ENCODE results near the gene RAB35. TPM values are rescaled to one million over a fixed set of nuclear protein-coding genes. Genes with fewer than 3 reads are reported as not detected.

The RAB35 gene
- total RNA-seq, 2 experiments from 2014 or later: 78.5 to 84.0 TPM

DNA sequence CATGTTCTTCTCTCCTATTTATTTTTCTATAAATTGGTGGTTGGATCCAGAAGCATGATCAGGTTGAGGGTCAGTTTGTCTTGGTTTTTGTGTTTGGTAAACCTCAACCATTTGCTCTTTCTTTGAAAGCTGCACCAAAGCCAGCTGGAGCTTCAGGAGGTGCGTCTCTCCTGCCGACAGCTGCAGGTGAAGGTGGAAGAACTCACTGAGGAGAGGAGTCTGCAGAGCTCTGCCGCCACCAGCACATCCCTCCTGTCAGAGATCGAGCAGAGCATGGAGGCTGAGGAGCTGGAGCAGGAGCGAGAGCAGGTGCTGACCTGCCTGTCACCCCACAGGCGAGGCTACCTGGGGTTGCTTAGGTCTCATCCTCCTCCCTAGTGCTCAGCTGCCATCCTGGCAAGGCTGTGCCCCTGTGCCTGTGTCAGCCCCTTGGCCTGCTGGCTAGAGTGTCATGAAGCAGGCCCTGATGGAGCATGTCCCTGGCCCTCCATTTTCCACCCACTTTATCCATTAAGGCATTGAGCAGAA is 45.0 kb downstream of the RAB35 start:
- peaks cover 29% of the 10 kb centered on the region for H3K36me3 Mint-ChIP-seq (ENCODE audit: low read depth)
- CTCF ChIA-PET: interaction anchor here (1.5 kb wide), 1 partner anchor 15 kb away, joined by 4 read pairs; no protein-coding TSS in a partner anchor
- H3K4me3 Mint-ChIP-seq: no peak overlapping the region
- H3K9me3 Mint-ChIP-seq: no peaks in the 10 kb centered on the region
- no peak overlapping the region for H3K27ac Mint-ChIP-seq
- POLR2A ChIA-PET: interaction anchor here (1.2 kb wide), 1 partner anchor 45 kb away, joined by 5 read pairs; the partner anchor contains the start of gene RAB35
- H3K4me1 Mint-ChIP-seq: peaks cover 13% of the 10 kb centered on the region
- no peaks in the 10 kb centered on the region for H3K27me3 Mint-ChIP-seq
- no peak for DNase-seq

- CTCF ChIA-PET: interaction anchor here (1.0 kb wide), 1 partner anchor 18 kb away, joined by 3 read pairs; no protein-coding TSS in a partner anchor
- Mint-ChIP-seq H3K27me3 (no peaks in the 10 kb centered on the region), H3K4me1 (peaks cover 3% of the 10 kb centered on the region), H3K4me3 (no peak overlapping the region), H3K36me3 (ENCODE audit: low read depth) (peaks cover 32% of the 10 kb centered on the region), H3K27ac (no peak overlapping the region), H3K9me3 (no peaks in the 10 kb centered on the region)
- POLR2A ChIA-PET: interaction anchor here (1.0 to 1.1 kb wide), 2 partner anchors 10 to 81 kb away, joined by 3 to 4 read pairs; partner anchors contain the start of gene BICDL1
- no peak for DNase-seq
Observed at GRCh38 chr12:120069278-120069677, 47.3 kb downstream of the RAB35 start.

- ChIA-PET CTCF (interaction anchor here (1.0 kb wide), 1 partner anchor 19 kb away, joined by 3 read pairs; no protein-coding TSS in a partner anchor), POLR2A (interaction anchor here (1.1 kb wide), 1 partner anchor 20 kb away, joined by 3 read pairs; no protein-coding TSS in a partner anchor)
- peaks cover 24% of the 10 kb centered on the region for H3K36me3 Mint-ChIP-seq (ENCODE audit: low read depth)
- H3K27me3 Mint-ChIP-seq: no peaks in the 10 kb centered on the region
- no peaks in the 10 kb centered on the region for H3K9me3 Mint-ChIP-seq
- H3K4me3 Mint-ChIP-seq: no peak overlapping the region
- no peaks in the 10 kb centered on the region for H3K4me1 Mint-ChIP-seq
- H3K27ac Mint-ChIP-seq: no peak overlapping the region
- no peak for DNase-seq
Observed at GRCh38 chr12:120067901-120068300, 48.7 kb downstream of the RAB35 start.

GRCh38 chr12:120067084-120067869 is 49.3 kb downstream of the RAB35 start:
- Mint-ChIP-seq H3K27ac (no peak overlapping the region), H3K36me3 (ENCODE audit: low read depth) (peaks cover 18% of the 10 kb centered on the region), H3K9me3 (no peaks in the 10 kb centered on the region), H3K4me1 (no peaks in the 10 kb centered on the region), H3K27me3 (no peaks in the 10 kb centered on the region), H3K4me3 (no peak overlapping the region)
- ChIA-PET POLR2A (interaction anchor here (1.1 kb wide), 1 partner anchor 20 kb away, joined by 3 read pairs; no protein-coding TSS in a partner anchor), CTCF (interaction anchor here (1.0 kb wide), 1 partner anchor 20 kb away, joined by 3 read pairs; no protein-coding TSS in a partner anchor)
- no peak for DNase-seq

DNA sequence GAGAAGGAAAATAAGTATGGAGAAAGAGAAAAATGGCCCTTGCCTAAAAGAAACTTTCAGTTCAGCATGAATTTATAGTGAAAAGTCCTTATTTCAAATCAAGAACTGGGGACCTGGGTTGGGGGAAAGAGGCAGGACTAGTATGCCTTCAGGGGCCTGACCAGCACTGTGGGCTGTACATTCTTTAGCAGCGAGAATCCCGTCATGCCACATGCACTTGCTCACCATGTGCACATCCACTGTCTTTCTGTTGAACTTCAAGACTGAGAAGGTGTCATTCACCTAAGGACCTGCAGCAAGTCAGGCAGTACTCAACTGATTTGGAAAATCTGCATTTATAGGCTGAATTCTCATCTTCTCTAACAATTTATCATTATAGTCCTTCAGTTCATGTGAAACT is 50.2 kb downstream of the RAB35 start:
- Mint-ChIP-seq H3K36me3 (ENCODE audit: low read depth) (peaks cover 11% of the 10 kb centered on the region), H3K9me3 (no peaks in the 10 kb centered on the region), H3K4me1 (no peaks in the 10 kb centered on the region), H3K27ac (no peak overlapping the region), H3K4me3 (no peak overlapping the region), H3K27me3 (no peaks in the 10 kb centered on the region)
- CTCF ChIA-PET: no interaction called here
- POLR2A ChIA-PET: interaction anchor here (1.0 kb wide), 1 partner anchor 76 kb away, joined by 3 read pairs; no protein-coding TSS in a partner anchor
- DNase-seq: no peak

DNA sequence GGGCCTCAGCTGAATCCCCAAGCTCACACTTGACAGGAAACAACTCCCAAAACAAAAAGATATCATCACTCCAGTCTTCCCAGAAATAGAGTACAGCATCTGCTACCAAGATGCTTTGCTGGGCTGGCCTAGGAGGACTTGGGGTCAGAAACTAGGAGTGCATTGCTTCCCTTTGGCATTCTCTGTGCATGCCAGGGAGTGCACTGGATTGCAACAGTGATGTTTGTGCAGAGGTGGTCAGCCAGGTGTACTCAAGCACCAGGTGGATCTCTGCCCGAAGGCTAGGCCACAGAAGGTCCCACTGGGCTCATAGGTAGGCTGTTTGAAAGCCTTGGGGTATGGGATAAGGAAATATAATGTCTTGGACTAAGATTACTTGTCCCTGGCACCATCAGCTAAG is 51.1 kb downstream of the RAB35 start:
- H3K27me3 Mint-ChIP-seq: no peaks in the 10 kb centered on the region
- no peaks in the 10 kb centered on the region for H3K9me3 Mint-ChIP-seq
- POLR2A ChIA-PET: interaction anchor here (1.0 kb wide), 1 partner anchor 75 kb away, joined by 3 read pairs; no protein-coding TSS in a partner anchor
- peaks cover 11% of the 10 kb centered on the region for H3K36me3 Mint-ChIP-seq (ENCODE audit: low read depth)
- no peaks in the 10 kb centered on the region for H3K4me1 Mint-ChIP-seq
- no peak overlapping the region for H3K4me3 Mint-ChIP-seq
- no peak for DNase-seq
- no peak overlapping the region for H3K27ac Mint-ChIP-seq
- CTCF ChIA-PET: no interaction called here

DNA sequence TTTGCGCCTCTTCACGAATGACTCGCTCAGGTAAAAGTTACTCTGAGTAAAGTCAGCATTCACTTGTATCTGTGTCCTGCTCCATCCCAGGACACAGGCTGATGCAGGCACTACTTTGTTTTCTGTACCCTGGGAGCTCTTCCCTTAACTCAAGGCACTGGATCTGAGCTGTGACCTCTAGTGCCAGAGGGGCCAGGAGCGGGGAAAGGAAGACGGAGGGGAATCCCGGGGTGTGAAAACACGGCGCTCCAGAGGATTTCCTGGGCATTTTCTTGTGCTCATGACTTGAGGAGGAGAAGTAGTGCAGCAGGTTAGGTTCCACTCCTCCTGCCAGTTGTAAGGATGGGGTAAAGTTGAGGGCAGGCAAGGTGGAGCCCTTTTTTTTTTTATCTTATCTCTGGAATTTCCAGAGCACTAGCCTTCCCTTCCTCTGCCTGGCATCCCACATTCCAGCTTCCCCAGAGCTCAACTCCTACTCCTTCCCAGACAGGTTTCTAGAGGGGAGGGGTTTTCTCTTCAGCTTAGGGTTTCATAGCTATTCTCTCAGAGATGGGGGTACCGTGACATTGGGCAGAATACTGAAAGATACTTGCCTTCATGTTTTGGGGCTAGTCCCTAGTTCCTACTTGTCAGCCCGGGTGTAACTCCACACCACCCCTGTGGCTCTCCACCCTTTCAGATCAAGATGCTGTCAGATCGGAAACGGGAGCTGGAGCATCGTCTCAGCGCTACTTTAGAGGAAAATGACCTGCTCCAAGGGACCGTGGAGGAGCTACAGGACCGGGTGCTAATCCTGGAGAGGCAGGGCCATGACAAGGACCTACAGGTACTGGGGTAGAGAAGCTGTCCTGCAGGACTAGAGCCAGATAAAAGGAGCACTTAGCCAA is 52.3 kb downstream of the RAB35 start:
- Mint-ChIP-seq H3K36me3 (ENCODE audit: low read depth) (peaks cover 11% of the 10 kb centered on the region), H3K9me3 (no peaks in the 10 kb centered on the region), H3K27me3 (no peaks in the 10 kb centered on the region), H3K4me1 (no peaks in the 10 kb centered on the region), H3K27ac (no peak overlapping the region), H3K4me3 (no peak overlapping the region)
- no peak for DNase-seq
- ChIA-PET CTCF (interaction anchor here (0.5 kb wide), 1 partner anchor 262 kb away, joined by 5 read pairs; no protein-coding TSS in a partner anchor), POLR2A (interaction anchor here (0.6 kb wide), 1 partner anchor 23 kb away, joined by 3 read pairs; no protein-coding TSS in a partner anchor)

DNA sequence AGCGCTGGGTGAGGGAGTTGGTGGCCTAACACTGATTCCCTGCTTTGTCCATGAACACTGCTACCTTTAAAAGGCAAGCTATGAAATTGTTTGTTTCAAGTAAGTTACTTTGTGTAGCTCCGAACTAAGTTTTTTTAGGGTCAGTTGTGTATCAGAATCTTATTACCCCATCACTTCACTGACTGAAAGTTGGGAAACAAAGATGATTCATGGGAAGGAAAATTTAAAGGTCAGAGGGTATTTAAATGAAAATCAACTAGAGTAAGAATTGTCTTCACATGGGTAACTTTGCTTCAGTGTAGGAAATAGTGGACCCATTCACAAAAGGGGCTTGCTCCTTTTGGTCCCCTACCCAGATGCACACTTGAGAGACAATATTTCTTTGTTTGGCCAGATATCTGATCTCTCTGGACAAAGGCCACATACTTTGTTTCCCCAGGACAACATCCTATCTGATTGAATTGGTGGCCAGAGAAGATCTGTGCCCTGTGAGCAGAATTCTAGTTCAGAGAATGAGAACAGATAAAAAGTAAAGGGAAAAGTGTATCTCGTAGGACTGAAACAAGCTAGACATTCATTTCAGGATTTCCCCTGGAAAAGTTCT is 53.5 kb downstream of the RAB35 start:
- ChIA-PET POLR2A (no interaction called here), CTCF (interaction anchor here (0.6 kb wide), 1 partner anchor 45 kb away, joined by 4 read pairs; no protein-coding TSS in a partner anchor)
- no peak overlapping the region for H3K27ac Mint-ChIP-seq

DNA sequence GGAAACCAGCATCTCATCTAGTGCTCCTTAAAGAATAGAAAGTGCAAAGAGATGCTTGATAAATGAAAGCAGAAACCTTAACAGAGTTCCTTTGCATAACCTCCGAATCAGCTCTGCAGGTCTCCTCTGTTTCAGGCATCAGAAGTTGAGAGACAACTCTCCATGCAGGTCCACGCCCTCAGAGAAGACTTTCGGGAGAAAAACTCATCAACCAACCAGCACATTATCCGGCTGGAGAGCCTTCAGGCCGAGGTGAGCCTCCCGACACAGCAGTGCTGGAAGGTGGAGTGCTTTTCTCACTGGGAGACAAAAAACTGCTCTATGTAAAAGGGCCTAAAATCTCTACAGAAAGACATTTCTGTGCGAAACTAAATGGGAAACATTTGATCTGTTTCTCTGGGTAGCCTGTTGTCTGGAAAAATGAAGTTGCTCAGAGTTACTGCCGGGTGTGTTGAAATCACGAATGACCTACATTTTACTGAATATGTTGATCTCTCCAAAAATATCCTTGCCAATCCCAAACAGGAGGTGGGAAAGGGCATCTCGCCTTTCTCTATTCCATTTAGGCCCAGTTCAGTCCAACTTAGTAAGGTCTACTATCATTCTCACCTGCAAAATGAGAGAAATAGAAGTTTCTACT is 54.9 kb downstream of the RAB35 start:
- POLR2A ChIA-PET: no interaction called here
- Mint-ChIP-seq H3K4me1 (no peaks in the 10 kb centered on the region), H3K27ac (no peak overlapping the region), H3K27me3 (no peaks in the 10 kb centered on the region), H3K36me3 (ENCODE audit: low read depth) (peaks cover 11% of the 10 kb centered on the region), H3K9me3 (no peaks in the 10 kb centered on the region), H3K4me3 (no peak overlapping the region)
- DNase-seq: no peak
- CTCF ChIA-PET: no interaction called here

More for the DNA sequence above, 53.5 kb downstream of the RAB35 start:
- DNase-seq: no peak
- Mint-ChIP-seq H3K4me1 (no peaks in the 10 kb centered on the region), H3K4me3 (no peak overlapping the region), H3K36me3 (ENCODE audit: low read depth) (peaks cover 11% of the 10 kb centered on the region), H3K9me3 (no peaks in the 10 kb centered on the region), H3K27me3 (no peaks in the 10 kb centered on the region)

DNA sequence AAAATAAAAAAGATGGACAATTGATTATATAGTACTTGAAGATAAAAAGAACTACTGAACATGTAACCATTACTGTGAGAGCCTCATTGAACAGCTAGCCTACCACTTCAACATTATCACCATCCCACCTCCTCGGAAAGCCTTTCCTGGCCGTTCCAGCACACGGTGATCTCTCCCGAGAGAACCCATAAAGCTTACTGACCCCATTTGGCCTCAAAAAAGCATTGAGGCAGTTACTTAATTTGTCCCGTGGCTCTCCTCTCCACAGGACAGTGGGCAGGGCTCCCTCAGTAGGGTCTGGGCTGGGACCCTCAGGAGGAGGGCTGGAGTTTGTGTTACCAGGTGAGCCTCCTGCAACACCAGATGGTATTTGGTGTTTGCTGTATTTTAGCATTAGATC is 55.8 kb downstream of the RAB35 start:
- no peaks in the 10 kb centered on the region for H3K4me1 Mint-ChIP-seq
- peaks cover 11% of the 10 kb centered on the region for H3K36me3 Mint-ChIP-seq (ENCODE audit: low read depth)
- ChIA-PET POLR2A (no interaction called here), CTCF (interaction anchor here (0.9 kb wide), 1 partner anchor 167 kb away, joined by 3 read pairs; no protein-coding TSS in a partner anchor)
- no peaks in the 10 kb centered on the region for H3K9me3 Mint-ChIP-seq
- DNase-seq: no peak
- no peaks in the 10 kb centered on the region for H3K27me3 Mint-ChIP-seq
- H3K27ac Mint-ChIP-seq: no peak overlapping the region
- no peak overlapping the region for H3K4me3 Mint-ChIP-seq

- ChIA-PET POLR2A (no interaction called here), CTCF (interaction anchor here (0.9 kb wide), 1 partner anchor 168 kb away, joined by 3 read pairs; no protein-coding TSS in a partner anchor)
- H3K4me3 Mint-ChIP-seq: no peak overlapping the region
- H3K9me3 Mint-ChIP-seq: no peaks in the 10 kb centered on the region
- peaks cover 10% of the 10 kb centered on the region for H3K36me3 Mint-ChIP-seq (ENCODE audit: low read depth)
- no peak for DNase-seq
- no peak overlapping the region for H3K27ac Mint-ChIP-seq
- peaks cover 1% of the 10 kb centered on the region for H3K4me1 Mint-ChIP-seq
- H3K27me3 Mint-ChIP-seq: no peaks in the 10 kb centered on the region
Observed at GRCh38 chr12:120060196-120060595, 56.4 kb downstream of the RAB35 start.

DNA sequence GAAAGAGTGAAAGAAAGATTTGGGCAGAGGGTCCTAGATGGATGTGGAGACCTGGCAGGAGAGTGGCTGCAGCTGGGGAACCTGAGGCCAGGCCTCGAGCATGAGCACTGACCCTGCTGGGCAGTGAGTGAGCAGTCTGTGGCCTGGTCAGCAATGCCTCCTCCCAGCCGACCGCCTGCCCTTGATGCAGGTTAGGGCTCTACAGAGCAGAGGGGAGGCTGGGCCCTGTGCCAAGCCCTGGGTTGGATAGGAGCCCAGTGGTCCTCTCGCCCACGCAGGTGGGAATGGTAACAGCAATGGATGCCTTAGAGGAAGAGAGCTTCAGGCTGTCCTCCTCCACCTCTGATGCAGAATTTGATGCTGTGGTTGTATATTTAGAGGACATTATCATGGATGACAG is 59.8 kb downstream of the RAB35 start:
- no peak overlapping the region for H3K4me3 Mint-ChIP-seq

More for the DNA sequence above, 59.8 kb downstream of the RAB35 start:
- Mint-ChIP-seq H3K27ac (no peak overlapping the region), H3K36me3 (ENCODE audit: low read depth) (peaks cover 4% of the 10 kb centered on the region), H3K9me3 (no peaks in the 10 kb centered on the region), H3K27me3 (no peaks in the 10 kb centered on the region), H3K4me1 (peaks cover 9% of the 10 kb centered on the region)
- ChIA-PET POLR2A (no interaction called here), CTCF (interaction anchor here (0.7 to 0.9 kb wide), 2 partner anchors 29 to 30 kb away, joined by 3 read pairs; no protein-coding TSS in a partner anchor)
- no peak for DNase-seq
